OCI-LY3 (cell line): ENCODE measurements around the gene FAM83G.

Source experiments
- H2AFZ ChIP-seq: fragments of 200-600, 300-600 bp; shearing (Covaris generic); 2 replicates; pipeline ENCODE4 v1.6.0; 2014; ENCODE audit warnings: antibody characterized with exemption, low read depth, low read length
- H3K27ac ChIP-seq: fragments of 200-600, 300-600 bp; sonication (generic); 2 replicates; pipeline ENCODE4 v1.5.1; 2014; ENCODE audit warnings: mild to moderate bottlenecking, low read length, moderate library complexity, mixed read lengths
- H3K27me3 ChIP-seq: fragments of 200-600, 300-600 bp; sonication (generic); 2 replicates; pipeline ENCODE4 v1.6.1; 2014; ENCODE audit warnings: low read depth, low read length, mixed read lengths
- H3K36me3 ChIP-seq: fragments of 200-600, 300-600 bp; sonication (generic); replicated peaks from 2 replicates; pipeline ENCODE3; 2014; ENCODE audit warnings: low read depth, low read length, mixed read lengths
- H3K4me1 ChIP-seq: fragments of 300-600, 200-600 bp; sonication (generic); 2 replicates; pipeline ENCODE4 v1.6.1; 2014; ENCODE audit warnings: low read length, mixed read lengths
- H3K4me2 ChIP-seq: fragments of 200-600, 300-600 bp; sonication (generic); 2 replicates; pipeline ENCODE4 v1.6.1; 2014; ENCODE audit warnings: low read length, mixed read lengths
- H3K4me3 ChIP-seq: fragments of 300-600, 200-600 bp; sonication (generic); 2 replicates; pipeline ENCODE4 v1.5.1; 2014; ENCODE audit warnings: antibody characterized with exemption, mild to moderate bottlenecking, low read length, moderate library complexity
- H3K79me2 ChIP-seq: fragments of 300-600, 200-600 bp; shearing (Covaris generic); 2 replicates; pipeline ENCODE4 v1.6.1; 2014; ENCODE audit warnings: mild to moderate bottlenecking, low read length, mixed read lengths
- H3K9ac ChIP-seq: fragments of 300-600, 200-600 bp; shearing (Covaris generic); 2 replicates; pipeline ENCODE4 v1.6.0; 2014; ENCODE audit warnings: mild to moderate bottlenecking, low read length, moderate library complexity
- H3K9me3 ChIP-seq: fragments of 200-600, 300-600 bp; shearing (Covaris generic); 2 replicates; pipeline ENCODE4 v1.6.1; 2014; ENCODE audit warnings: low read length, mixed read lengths; ENCODE audit not compliant: insufficient read depth
- H4K20me1 ChIP-seq: fragments of 200-600, 300-600 bp; sonication (generic); 2 replicates; pipeline ENCODE4 v1.6.1; 2016; ENCODE audit warnings: low read length, mixed read lengths; ENCODE audit not compliant: insufficient read depth
- CTCF ChIP-seq: fragments of 200-600, 300-600 bp; sonication (generic); IDR thresholded peaks from 2 replicates; pipeline ENCODE4 v1.5.1; 2014; ENCODE audit warnings: antibody characterized with exemption, low read length, low read depth
- EZH2phosphoT487 ChIP-seq: fragments of 200-600 bp; shearing (Covaris generic); IDR thresholded peaks from 2 replicates; pipeline ENCODE4 v1.6.1; 2018; ENCODE audit warnings: antibody characterized with exemption, mixed run types, low read depth

FAM83G gene

GRCh38 chr17:19016297-19016696 is 11.7 kb upstream of the FAM83G start:
- Histone ChIP-seq H3K4me2 (no peak overlapping the region), H4K20me1 (no peaks in the 10 kb centered on the region), H3K4me1 (no peaks in the 10 kb centered on the region), H3K9ac (no peak overlapping the region), H2AFZ (no peak overlapping the region), H3K27ac (no peak overlapping the region), H3K79me2 (no peaks in the 10 kb centered on the region), H3K27me3 (no peaks in the 10 kb centered on the region), H3K36me3 (no peaks in the 10 kb centered on the region), H3K4me3 (no peak overlapping the region), H3K9me3 (no peaks in the 10 kb centered on the region)
- TF ChIP-seq CTCF (no peak), EZH2phosphoT487 (no peak)

GRCh38 chr17:19015428-19015827 is 10.9 kb upstream of the FAM83G start:
- H3K4me1 ChIP-seq: no peaks in the 10 kb centered on the region
- no peak overlapping the region for H3K4me2 ChIP-seq
- H4K20me1 ChIP-seq: no peaks in the 10 kb centered on the region
- H3K9me3 ChIP-seq: no peaks in the 10 kb centered on the region
- H3K4me3 ChIP-seq: no peak overlapping the region
- H3K27me3 ChIP-seq: no peaks in the 10 kb centered on the region
- no peak overlapping the region for H2AFZ ChIP-seq
- TF ChIP-seq EZH2phosphoT487 (no peak), CTCF (no peak)
- no peak overlapping the region for H3K27ac ChIP-seq
- H3K9ac ChIP-seq: no peak overlapping the region
- H3K36me3 ChIP-seq: no peaks in the 10 kb centered on the region
- no peaks in the 10 kb centered on the region for H3K79me2 ChIP-seq

GRCh38 chr17:19014628-19015215 is 10.2 kb upstream of the FAM83G start:
- H3K9ac ChIP-seq: no peak overlapping the region

More at GRCh38 chr17:19014628-19015215, 10.2 kb upstream of the FAM83G start:
- no peak overlapping the region for H2AFZ ChIP-seq
- no peak for TF ChIP-seq EZH2phosphoT487
- no peak for TF ChIP-seq CTCF
- H3K4me2 ChIP-seq: no peak overlapping the region
- no peaks in the 10 kb centered on the region for H3K79me2 ChIP-seq
- H3K27me3 ChIP-seq: no peaks in the 10 kb centered on the region
- H4K20me1 ChIP-seq: no peaks in the 10 kb centered on the region
- no peaks in the 10 kb centered on the region for H3K9me3 ChIP-seq
- H3K4me3 ChIP-seq: no peak overlapping the region
- H3K4me1 ChIP-seq: no peaks in the 10 kb centered on the region
- no peak overlapping the region for H3K27ac ChIP-seq
- H3K36me3 ChIP-seq: no peaks in the 10 kb centered on the region
